Activated CD4-positive, alpha-beta T cell treated with anti-CD3 and anti-CD28 coated beads for 4 hours (primary cell): Measurements from ENCODE around the gene SLC38A4.
"Not testable (repeated sequence)": the region's sequence is repeated elsewhere in the genome, so short reads cannot be mapped to it uniquely, and the experiment has no call there.

Source experiments
- DNase-seq, 2 donors: peaks; one replicate each; pipeline ENCODE4 v3.0.0-alpha.2; 2020

The SLC38A4 gene

DNA sequence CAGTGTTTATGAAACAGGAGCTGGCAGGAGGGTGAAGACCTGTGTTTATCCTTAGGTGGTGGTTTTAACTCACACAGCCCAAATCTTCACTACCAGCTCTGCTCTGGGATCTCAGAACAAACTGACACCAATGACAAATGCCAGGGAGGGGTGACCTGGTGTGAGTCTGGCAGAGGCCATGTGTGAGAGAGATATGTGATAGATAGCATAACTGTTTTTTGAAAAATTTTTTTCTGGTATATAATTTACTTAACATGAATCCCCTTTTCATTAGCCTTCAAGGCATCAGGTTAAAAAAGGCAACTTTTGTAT is 51.5 kb downstream of the SLC38A4 start:
- no peak for DNase-seq

DNA sequence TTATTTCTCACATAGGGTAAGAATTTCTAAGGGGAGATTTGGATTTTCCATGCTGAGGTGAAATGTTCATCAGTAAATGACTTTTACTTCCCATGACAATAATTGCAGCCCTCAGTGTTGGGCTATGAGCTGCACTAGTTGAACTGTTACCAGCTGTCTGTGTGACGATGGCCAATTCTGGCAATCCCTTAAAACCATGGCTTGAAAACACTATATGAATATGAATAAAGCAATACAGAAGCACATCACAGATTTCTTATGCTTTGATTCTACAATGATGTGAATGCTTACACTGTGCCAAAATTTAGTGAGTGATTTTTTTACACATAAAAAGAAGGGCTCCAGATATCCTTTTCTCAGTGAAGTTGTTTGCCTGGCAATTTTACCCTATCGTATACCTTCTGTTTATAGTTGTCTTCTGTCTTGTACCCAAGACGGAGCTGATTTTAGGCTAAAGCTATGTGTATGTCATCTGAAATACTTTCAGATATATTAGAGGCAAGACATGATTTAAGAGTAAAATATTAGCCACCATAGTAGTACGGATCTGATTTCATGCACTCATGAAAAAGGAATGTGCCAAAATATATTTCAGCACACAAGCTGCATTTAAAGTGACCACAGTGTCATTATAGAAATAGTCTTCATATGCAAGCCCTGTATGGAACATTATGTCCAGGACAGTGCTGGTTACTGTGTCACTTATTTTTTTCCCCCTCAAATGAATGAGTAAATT is 52.0 kb downstream of the SLC38A4 start:
- no peak for DNase-seq

DNA sequence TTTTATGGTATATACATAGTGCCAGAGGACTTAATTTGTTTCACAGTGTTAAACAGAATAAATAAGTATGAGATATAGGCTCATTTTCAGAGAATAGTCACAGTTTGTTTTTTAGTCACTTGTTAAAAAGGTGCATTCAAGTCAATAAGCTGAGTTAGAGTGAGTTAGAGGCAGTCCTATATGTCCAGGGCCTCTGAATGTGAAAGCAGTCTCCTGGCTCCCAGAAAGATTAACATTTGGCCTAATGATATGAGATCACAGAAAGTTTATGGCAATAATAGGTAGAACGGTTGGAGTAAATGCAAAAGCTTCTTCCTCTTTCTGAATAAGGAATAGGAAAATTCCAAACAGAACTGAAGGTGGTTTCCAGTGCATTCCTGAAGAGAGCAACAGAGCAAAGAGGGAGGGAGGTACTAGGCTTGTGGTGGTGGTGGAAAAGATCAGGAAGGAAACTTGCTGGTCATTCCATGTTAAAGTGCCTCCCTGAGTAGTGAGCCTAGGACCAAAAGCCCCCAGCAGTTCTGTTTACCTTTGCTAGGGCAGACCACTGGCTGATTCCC is 54.4 kb downstream of the SLC38A4 start:
- DNase-seq = no peak

DNA sequence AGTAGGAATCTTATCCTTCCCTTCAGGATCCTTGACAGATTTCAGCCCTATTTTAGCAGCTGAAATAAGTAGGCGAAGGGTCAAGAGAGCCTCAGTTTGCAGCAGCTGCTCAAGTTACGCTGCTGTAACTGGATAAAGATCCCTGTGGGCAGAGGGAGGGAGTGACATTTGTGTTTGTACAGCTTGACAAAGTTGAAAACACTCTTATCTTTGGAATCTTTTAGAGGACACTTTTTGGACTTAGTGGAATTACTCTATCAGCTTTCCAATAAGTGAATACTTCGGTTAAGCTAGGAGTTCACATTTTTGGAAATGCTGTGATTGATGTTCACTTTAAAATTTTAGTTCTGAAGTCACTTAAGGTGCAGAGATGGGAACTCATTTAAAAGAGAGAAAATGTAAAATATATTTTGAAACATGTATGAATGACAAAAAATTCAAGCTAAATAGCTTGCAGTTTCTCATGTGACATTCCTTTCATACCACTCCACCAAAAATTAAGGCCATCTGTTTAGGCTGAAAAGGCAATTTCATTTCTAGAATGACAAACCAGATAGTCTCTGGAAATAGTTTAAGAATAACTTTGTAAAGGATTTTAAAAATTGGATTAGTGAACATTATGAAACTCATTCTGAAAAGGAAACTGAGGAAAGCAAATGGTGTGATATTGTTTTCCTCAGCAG is 55.2 kb downstream of the SLC38A4 start:
- DNase-seq = no peak

DNA sequence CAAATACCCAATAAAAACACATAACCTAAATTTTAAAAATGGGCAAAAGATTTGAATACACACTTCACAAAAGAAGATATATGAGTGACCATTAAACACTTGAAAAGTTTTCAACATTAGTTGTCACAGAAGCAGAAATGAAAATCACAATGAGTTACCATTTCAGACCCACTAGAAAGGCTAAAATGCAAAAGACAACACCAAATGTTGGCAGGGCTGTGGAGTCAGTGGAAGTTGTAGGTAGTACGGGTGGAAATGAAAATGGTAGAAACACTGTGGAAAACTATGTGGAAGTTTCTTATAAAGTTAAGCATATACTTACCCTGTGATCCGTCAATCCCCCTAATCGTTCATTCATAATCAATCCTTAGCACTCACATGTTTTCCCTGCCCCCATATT is 61.8 kb downstream of the SLC38A4 start:
- no peak for DNase-seq

DNA sequence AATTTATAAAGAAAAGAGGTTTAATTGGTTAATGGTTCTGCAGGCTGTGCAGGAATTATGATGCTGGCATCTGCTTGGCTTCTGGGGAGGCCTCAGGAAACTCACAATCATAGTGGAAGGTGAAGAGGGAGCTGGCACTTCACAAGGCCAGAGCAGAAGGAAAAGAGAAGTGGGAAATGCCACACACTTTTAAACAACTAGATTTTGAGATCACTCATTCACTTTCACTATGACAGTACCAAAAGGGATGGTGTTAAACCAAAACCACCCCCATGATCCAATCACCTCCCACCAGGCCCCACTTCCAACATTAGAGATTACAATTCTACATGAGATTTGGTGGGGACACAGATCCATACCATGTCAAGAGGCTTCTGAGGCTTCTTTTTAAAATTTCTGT is 62.6 kb downstream of the SLC38A4 start:
- no peak for DNase-seq

DNA sequence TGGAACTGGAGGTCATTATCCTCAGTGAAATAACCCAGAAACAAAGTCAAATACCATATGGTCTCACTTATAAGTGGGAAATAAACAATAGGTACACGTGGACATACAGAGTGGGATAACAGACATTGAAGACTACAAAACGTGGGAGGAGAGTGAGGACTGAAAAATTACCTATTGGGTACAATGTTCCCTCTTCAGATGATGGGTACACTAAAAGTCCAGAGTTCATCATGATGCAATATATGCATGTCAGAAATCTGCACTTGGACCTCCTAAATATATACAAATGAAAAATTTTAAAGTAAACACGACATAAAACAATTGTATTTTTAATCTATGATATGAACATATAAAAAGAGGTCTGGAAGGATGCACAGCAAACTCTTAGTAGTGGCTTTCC is 71.2 kb downstream of the SLC38A4 start:
- no peak for DNase-seq

DNA sequence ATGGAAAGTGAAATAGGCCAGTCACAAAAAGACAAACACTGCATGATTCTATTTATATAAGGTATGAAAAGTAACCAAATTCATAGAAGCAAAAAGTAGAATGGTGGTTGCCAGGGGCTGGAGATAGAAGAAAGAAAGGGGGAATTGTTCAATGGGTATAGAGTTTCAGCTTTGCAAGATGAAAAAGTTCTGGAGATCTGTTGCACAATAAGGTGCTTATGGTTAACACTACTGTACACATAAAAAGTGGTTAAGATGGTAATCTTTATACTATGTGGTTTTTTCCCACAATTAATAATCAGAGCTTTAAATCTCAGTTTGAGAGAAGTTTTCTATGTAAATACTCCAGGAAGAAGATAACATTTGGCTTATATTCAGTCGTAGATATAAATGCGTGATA is 73.4 kb downstream of the SLC38A4 start:
- no peak for DNase-seq

DNA sequence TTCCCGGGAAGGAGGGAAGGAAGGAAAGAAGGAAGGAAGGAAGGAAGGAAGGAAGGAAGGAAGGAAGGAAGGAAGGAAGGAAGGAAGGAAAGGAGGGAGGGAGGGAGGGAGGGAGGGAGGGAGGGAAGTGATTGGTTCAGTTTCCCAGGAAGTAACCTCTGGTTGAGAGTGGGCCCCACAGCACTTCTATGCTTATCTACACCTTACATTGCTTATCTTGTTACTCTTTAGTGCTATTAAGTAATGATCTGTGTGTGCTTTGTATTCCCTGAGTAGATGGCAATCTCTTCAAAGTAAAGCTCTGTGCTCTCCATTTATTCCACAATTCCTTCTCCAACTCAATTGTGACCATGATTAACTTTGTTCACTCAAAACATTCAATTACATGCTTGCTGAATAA is 74.6 kb downstream of the SLC38A4 start:
- no peak for DNase-seq

DNA sequence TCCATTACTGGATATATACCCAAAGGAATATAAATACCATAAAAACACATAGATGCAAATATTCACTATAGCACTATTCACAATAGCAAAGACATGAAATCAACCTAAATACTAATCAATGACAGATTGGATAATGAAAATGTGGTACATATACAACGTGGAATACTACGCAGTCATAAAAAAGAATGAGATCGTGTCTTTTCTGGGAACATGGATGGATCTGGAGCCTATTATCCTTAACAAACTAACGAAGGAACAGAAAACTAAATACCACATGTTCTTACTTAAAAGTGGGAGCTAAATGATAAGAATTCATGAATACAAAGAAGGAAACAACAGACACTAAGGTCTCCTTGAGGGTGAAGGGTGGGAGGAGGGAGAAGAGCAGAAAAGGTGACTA is 76.5 kb downstream of the SLC38A4 start:
- DNase-seq = no peak

DNA sequence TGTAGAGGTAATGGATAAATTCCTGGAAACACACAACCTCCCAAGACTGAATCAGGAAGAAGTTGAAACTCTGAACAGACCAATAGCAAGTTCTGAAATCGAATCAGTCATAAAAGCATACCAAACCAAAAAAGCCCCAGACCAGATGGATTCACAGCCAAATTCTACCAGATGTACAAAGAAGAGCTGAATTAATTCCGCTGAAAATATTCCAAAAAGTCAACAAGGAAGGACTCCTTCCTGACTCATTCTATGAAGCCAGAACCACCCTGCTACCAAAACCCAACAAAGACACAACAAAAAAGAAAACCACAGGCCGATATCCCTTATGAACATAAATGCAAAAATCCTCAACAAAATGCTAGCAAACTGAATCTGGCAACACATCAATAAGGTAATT is 81.5 kb downstream of the SLC38A4 start:
- no peak for DNase-seq

DNA sequence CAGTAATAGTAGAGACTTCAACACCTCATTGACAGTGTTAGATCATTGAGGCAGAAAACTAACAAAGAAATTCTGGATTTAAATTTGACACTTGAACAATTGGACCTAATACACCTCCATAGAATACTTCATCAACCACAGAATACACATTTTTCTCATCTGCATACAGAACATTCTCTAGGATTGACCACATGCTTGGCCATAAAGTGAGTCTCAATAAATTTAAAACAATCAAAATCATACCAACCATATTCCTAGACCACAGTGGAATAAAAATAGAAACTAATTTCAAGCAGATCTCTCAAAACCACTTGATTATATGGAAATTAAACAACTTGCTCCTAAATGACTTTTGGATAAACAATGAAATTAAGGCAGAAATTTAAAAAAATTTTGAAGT is 82.3 kb downstream of the SLC38A4 start:
- no peak for DNase-seq

DNA sequence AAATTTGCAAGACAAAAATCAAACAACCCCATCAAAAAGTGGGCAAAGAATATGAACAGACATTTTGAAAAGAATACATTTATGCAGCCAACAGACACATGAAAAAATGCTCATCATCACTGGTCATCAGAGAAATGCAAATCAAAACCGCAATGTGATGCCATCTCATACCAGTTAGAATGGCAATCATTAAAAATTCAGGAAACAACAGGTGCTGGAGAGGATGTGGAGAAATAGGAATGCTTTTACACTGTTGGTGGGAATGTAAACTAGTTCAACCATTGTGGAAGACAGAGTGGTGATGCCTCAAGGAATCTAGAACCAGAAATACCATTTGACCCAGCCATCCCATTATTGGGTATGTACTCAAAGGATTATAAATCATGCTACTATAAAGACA is 83.5 kb downstream of the SLC38A4 start:
- not testable (repeated sequence) for DNase-seq

DNA sequence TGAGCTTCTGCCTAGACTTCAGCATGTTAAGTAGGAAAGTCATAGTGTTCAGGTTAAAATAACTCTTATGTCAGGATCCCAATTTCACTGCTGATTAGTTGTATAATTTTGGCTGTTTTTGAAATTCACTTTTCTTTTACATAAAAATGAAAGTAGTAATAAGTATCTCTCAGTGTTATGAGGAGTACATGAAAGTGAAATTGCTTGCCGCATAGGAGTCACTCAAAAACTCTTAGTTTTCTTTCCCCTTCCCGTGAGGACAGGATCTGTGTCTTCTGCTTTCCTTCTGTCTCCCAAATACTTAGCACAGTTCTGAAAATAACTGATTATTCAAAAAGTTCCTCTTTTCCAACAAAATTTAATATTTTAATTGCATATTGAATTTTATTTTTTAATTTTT is 100.5 kb downstream of the SLC38A4 start:
- no peak for DNase-seq

DNA sequence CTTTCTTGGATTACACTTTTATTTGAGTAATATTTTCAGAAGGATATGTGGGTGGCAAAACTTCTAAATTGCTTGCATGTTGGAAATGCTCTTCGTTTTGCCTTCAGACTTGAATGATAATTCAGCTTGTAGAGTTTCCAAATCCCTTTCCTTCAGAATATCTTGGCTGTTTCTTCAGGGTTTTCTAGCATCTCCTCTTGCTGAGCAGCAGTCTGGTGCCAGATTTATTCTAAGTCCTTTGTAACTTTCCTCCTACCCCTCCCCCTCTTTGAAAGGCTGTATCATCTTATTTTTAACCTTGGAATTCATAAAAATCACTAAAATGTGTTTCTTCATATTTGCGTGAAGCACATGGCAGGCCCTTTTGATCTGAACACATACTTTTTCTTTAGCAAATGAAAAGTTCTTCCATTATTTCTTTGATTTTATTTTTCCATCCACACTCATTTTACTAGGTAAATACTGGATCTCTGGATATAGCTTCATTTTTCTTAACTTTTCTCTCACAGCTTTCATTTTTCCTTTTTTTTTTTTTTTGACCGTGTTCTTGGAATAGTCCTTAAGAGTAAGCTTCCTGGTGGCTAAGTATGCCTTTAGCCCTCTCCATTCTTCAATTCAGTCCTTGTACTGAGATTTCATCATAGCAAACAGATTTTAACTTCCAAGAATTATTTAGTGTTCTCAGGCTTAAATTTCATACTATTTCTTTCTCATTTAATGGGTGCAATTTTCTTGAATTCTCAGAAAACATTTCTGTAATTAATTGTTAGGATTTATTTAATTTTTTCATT is 102.0 kb downstream of the SLC38A4 start:
- no peak for DNase-seq

DNA sequence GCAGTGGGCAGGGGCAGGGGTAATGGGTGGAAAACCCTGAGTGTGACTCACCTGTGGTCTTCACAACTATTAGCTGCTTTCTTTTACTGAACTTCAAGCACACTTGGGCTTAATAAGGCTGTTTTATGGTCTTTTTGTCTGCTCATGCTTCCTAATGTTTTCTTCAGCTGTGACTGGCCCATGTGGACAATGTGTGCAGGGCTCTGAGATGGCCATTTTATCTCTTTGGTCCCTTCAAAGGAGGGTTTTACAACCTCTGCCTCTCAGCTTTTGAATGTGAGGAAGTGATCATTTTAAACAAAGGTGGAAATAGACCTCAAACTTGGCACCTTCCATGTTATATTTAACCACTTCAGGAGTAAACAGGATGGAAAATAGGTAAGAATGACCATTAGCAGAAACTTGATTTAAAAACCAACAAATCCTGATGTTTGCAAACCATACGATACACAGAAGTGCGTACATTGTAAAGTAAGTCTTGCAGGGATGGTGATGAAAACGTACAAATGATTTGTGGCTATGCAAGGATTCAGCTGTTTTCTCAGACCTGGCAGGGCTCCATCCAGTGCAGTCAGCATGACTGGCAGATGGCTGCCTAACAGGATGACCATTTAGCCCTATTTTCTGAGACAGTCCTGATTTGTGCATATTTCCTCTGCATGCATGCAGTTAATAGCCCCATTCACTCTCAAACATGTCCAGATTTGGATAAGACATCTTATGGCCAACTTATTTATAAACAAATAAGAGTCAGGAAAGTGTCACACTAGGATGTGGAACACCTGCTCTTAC is 103.2 kb downstream of the SLC38A4 start:
- no peak for DNase-seq

DNA sequence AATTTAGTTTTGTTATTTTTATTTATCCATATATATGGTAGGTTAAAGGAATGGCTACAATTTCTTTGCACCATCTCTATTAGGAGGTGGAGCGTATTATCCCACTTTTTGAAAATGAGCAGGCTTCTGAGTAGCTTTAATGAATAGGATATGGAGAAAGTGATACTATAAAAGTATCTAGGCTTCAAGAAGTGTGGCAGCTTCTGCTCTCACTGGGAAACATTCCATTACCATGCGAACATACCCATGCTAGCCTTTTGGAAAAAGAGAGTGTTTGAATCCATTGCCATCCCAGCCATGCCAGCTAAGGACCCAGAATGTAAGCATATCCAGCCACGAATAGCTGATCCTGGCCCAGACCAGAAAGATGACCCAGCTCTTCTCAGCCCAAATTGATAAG is 107.3 kb downstream of the SLC38A4 start:
- DNase-seq = no peak

DNA sequence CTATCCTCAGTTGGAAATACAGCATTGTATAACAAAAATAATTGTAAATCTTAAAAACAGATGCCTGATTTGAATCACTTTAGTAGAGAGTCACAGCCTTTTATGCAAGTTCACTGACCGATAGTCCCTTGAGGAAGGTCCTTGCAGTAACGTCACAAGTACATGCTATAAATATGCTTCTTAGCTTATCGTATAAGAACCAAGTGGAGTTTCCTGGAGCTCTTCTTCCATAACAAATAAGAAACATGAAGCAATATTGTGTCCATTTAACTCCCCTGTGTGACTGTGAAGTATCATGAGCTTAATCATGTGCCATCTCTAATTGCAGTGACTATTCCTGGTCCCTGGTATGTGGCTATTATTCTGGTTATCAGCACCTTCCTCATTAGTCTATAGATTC is 107.9 kb downstream of the SLC38A4 start:
- DNase-seq = no peak

DNA sequence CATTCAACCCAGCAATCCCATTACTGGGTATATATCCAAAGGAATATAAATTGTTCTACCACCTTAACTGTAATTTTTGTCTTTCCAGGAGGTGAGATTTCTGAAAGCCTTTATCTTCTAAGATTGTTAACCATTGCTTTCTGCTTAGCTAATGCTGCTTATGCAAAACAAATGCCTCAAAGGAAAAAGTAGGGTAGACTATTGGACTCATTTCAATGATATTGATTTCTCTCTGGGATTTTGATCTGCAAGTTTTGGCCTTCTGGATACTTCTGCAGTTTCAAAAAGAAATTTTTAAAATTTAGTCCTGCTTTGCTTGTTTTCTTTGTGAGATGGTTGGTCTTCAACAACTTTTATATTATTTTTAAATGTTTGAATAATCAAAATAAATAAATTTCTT is 108.6 kb downstream of the SLC38A4 start:
- no peak for DNase-seq
